ENCODE measurements around the gene SOHLH2. TPM values are rescaled to one million over a fixed set of nuclear protein-coding genes. Genes with fewer than 3 reads are reported as not detected.

SOHLH2 gene
- total and polyA plus RNA-seq, 2 of the 4 experiments (the other 2 are of a cell fraction) = 0.17 to 0.18 TPM

DNA sequence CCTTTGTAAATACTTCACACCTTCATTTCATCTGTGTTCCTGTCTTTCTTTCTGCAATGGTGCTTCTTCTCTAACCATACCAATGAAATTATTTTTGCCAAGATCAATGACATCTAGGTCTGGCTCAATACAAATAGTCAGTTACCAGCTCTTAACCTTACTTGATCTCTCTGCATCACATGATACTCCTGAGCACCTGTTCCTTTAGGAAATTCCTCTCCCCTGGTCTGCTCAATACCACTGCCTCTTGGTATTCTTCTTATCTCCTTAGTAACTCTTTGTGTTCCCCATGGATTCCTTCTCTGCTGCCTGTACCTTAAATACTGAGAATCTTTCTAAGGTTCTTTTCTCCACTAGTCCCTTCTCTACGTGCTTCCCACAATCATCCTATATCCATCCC, 25.9 kb downstream of the SOHLH2 start:
- H4K91ac ChIP-seq (ENCODE audit: insufficient read depth, low read depth, low read length) = no peak overlapping the region

More for the DNA sequence above, 25.9 kb downstream of the SOHLH2 start:
- no peaks in the 10 kb centered on the region for H4K20me1 ChIP-seq (ENCODE audit: insufficient read depth, low read length)
- H3K4me3 ChIP-seq (ENCODE audit: insufficient read depth, low read depth, low read length) = no peak overlapping the region
- no peaks in the 10 kb centered on the region for H3K9me1 ChIP-seq (ENCODE audit: insufficient read depth, low read length)
- H2BK5ac ChIP-seq (ENCODE audit: low read depth, low read length, poor library complexity, severe bottlenecking) = no peak overlapping the region
- H3K14ac ChIP-seq (replicated peaks; ENCODE audit: low read depth, low read length) = no peak overlapping the region
- no CpG with 5 or more reads among the region's 1 CpG for WGBS, 2 experiments (ENCODE audit: extremely low coverage in 2 of 2, insufficient read length in 1 of 2)
- H3K9ac ChIP-seq (ENCODE audit: low read depth, low read length) = no peak overlapping the region
- H3K18ac ChIP-seq (ENCODE audit: low read depth, low read length) = no peak overlapping the region
- POLR2A ChIA-PET (ENCODE audit: unreplicated experiment) = no interaction called here
- H2BK120ac ChIP-seq (ENCODE audit: low read depth, low read length) = no peak overlapping the region
- H2BK15ac ChIP-seq (ENCODE audit: low read depth, low read length) = no peak overlapping the region
- no peak overlapping the region for H3K4me2 ChIP-seq (ENCODE audit: low read depth, low read length)
- no peaks in the 10 kb centered on the region for H3K36me3 ChIP-seq (ENCODE audit: control insufficient read depth, insufficient read depth, low read length)
- H3K27ac ChIP-seq (ENCODE audit: insufficient read depth, low read length) = no peak overlapping the region
- no peak overlapping the region for H3K4ac ChIP-seq (ENCODE audit: low read depth, low read length)
- TF ChIP-seq SMC3 (IDR thresholded peaks at IDR 0.05; ENCODE audit: low read depth, low read length) = no peak
- TF ChIP-seq, protein P1, sequence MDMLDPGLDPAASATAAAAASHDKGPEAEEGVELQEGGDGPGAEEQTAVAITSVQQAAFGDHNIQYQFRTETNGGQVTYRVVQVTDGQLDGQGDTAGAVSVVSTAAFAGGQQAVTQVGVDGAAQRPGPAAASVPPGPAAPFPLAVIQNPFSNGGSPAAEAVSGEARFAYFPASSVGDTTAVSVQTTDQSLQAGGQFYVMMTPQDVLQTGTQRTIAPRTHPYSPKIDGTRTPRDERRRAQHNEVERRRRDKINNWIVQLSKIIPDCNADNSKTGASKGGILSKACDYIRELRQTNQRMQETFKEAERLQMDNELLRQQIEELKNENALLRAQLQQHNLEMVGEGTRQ (IDR thresholded peaks at IDR 0.05; ENCODE audit: low read depth, low read length) = no peak
- no peak for TF ChIP-seq RCOR1 (IDR thresholded peaks at IDR 0.05; ENCODE audit: insufficient replicate concordance, low read length)
- no peak for TF ChIP-seq MXI1 (IDR thresholded peaks at IDR 0.05; ENCODE audit: borderline replicate concordance, low read depth, low read length)
- no peak for TF ChIP-seq RFX5 (IDR thresholded peaks at IDR 0.05; ENCODE audit: low read depth, low read length)
- no peak for TF ChIP-seq BHLHE40 (IDR thresholded peaks at IDR 0.05; ENCODE audit: low read depth, low read length)
- TF ChIP-seq FOS (IDR thresholded peaks at IDR 0.05; ENCODE audit: low read depth, low read length) = no peak
- TF ChIP-seq CEBPB (IDR thresholded peaks at IDR 0.05; ENCODE audit: low read depth, low read length) = no peak
- TF ChIP-seq, protein P2, sequence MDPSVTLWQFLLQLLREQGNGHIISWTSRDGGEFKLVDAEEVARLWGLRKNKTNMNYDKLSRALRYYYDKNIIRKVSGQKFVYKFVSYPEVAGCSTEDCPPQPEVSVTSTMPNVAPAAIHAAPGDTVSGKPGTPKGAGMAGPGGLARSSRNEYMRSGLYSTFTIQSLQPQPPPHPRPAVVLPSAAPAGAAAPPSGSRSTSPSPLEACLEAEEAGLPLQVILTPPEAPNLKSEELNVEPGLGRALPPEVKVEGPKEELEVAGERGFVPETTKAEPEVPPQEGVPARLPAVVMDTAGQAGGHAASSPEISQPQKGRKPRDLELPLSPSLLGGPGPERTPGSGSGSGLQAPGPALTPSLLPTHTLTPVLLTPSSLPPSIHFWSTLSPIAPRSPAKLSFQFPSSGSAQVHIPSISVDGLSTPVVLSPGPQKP (IDR thresholded peaks at IDR 0.05; ENCODE audit: borderline replicate concordance, low read depth, low read length) = no peak
- no peak for TF ChIP-seq CHD1 (IDR thresholded peaks at IDR 0.05; ENCODE audit: low read depth, low read length)
- CTCF ChIA-PET = interaction anchor here (1.3 kb wide), 1 partner anchor 11 kb away, joined by 4 read pairs; no protein-coding TSS in a partner anchor
- H4K8ac ChIP-seq (ENCODE audit: low read depth in 2 of 2, low read length in 2 of 2) = no peak overlapping the region
- no peak overlapping the region for H3K23ac ChIP-seq (ENCODE audit: low read depth, low read length)
- no peak for DNase-seq
- no peak overlapping the region for H3K56ac ChIP-seq (ENCODE audit: extremely low read depth, insufficient read depth, low read length)
- H2AK5ac ChIP-seq (ENCODE audit: low read depth, low read length) = no peak overlapping the region
- H2AFZ ChIP-seq (replicated peaks; ENCODE audit: low read length, poor library complexity) = no peak overlapping the region
- no peak overlapping the region for H4K5ac ChIP-seq (ENCODE audit: low read depth, low read length)
- no peaks in the 10 kb centered on the region for H3K27me3 ChIP-seq (ENCODE audit: control insufficient read depth, insufficient read depth, low read length)
- no TSS peak for BruUV-seq (replicated peaks)
- H2BK20ac ChIP-seq (ENCODE audit: low read depth, low read length) = no peak overlapping the region
- H3K4me1 ChIP-seq (ENCODE audit: control insufficient read depth, insufficient read depth, low read length) = no peaks in the 10 kb centered on the region
- intact Hi-C loops (cut with micrococcal nuclease) (no loop called here), dilution Hi-C loops (cut with HindIII; ENCODE audit: low sequenced_read_pairs, unreplicated experiment) (no loop called here), in situ Hi-C loops (cut with MboI; ENCODE audit: low sequenced_read_pairs) (no loop called here)
- no peak for ATAC-seq (ENCODE audit: low read depth)
- no peak overlapping the region for H2AK9ac ChIP-seq (replicated peaks; ENCODE audit: low read depth, low read length, poor library complexity)
- no peaks in the 10 kb centered on the region for H3K9me3 ChIP-seq (ENCODE audit: control insufficient read depth, insufficient read depth, low read length)
- no peaks in the 10 kb centered on the region for H3K79me1 ChIP-seq (ENCODE audit: low read depth in 1 of 2, low read length in 2 of 2)
